ENCODE data around the gene KBTBD4. TPM values are rescaled to one million over a fixed set of nuclear protein-coding genes. Genes with fewer than 3 reads are reported as not detected.

The KBTBD4 gene
- total and polyA plus RNA-seq, 2 of the 8 experiments (the other 6 are each of a cell fraction or from before 2014, with no cell fraction given): 12.0 to 19.5 TPM

GRCh38 chr11:47523490-47524225 lies 55.1 kb downstream of the KBTBD4 start:
- Histone ChIP-seq H3K4me3 (ENCODE audit: extremely low read depth in 1 of 4, insufficient read depth in 2 of 4, low read depth in 3 of 4, low read length in 4 of 4) (no peak overlapping the region), H3K79me2 (ENCODE audit: control insufficient read depth in 1 of 2, insufficient read depth in 2 of 2, low read length in 2 of 2) (peaks cover 21 to 99% of the 10 kb centered on the region in 2 experiments), H2BK120ac (replicated peaks; ENCODE audit: low read depth, low read length) (no peak overlapping the region), H4K20me1 (replicated peaks in 1 of 2; ENCODE audit: control insufficient read depth in 1 of 2, insufficient read depth in 2 of 2, low read length in 2 of 2) (peaks cover 31 to 41% of the 10 kb centered on the region in 2 experiments), H3K4ac (replicated peaks; ENCODE audit: insufficient read length, low read depth, low read length) (no peak overlapping the region), H4K5ac (ENCODE audit: insufficient read length, low read depth, low read length) (no peak overlapping the region), H3K14ac (ENCODE audit: insufficient read length) (no peak overlapping the region), H3K27ac (ENCODE audit: low read depth, low read length) (no peak overlapping the region), H3K9me3 (ENCODE audit: insufficient read depth in 2 of 2, low read depth in 1 of 2, low read length in 1 of 2) (no peaks in the 10 kb centered on the region), H3K9ac (replicated peaks in 1 of 4; ENCODE audit: extremely low read depth in 1 of 4, low read depth in 3 of 4, low read length in 3 of 4) (peak overlapping the region in 1 of 4 experiments; percentile 4; a peak in 2 of 7 replicates), H2BK15ac (ENCODE audit: low read length) (no peak overlapping the region), H4K8ac (ENCODE audit: extremely low read depth, insufficient read depth, low read length) (no peak overlapping the region), H3K18ac (ENCODE audit: extremely low read depth, low read length) (no peak overlapping the region), H3K4me2 (ENCODE audit: insufficient read depth in 1 of 2, low read depth in 2 of 2, low read length in 2 of 2) (peak overlapping the region; percentile 38 to 41; a peak in 2 of 4 replicates), H3K79me1 (ENCODE audit: low read depth, low read length) (peaks cover 7% of the 10 kb centered on the region), H2AFZ (ENCODE audit: low read length) (no peak overlapping the region), H3K23me2 (ENCODE audit: low read depth, low read length) (no peaks in the 10 kb centered on the region), H2BK12ac (ENCODE audit: low read depth, low read length) (no peak overlapping the region), H2AK5ac (ENCODE audit: low read depth, low read length) (no peak overlapping the region; the same call in 1 of the 2 replicates), H3K4me1 (replicated peaks in 1 of 4; ENCODE audit: control insufficient read depth in 3 of 4, insufficient read depth in 4 of 4, low read length in 3 of 4) (peaks cover 0 to 16% (median 13%) of the 10 kb centered on the region in 4 experiments; a peak in 5 of 7 replicates), H3K23ac (ENCODE audit: insufficient read length) (no peak overlapping the region), H2BK20ac (ENCODE audit: low read length) (no peak overlapping the region), H3K56ac (replicated peaks; ENCODE audit: insufficient read length, low read depth, low read length) (no peak overlapping the region), H4K91ac (replicated peaks; ENCODE audit: insufficient read length, low read length) (no peak overlapping the region), H3K27me3 (replicated peaks in 1 of 4; ENCODE audit: control insufficient read depth in 3 of 4, extremely low read depth in 1 of 4, insufficient read depth in 3 of 4, low read length in 3 of 4) (no peaks in the 10 kb centered on the region), H3K36me3 (ENCODE audit: control insufficient read depth in 2 of 4, insufficient read depth in 4 of 4, low read length in 3 of 4) (no peaks in the 10 kb centered on the region; a peak in 1 of 8 replicates), H2BK5ac (ENCODE audit: low read depth, low read length) (peak overlapping the region; percentile 55; the same call in 1 of the 2 replicates)
- ChIA-PET POLR2A (ENCODE audit: partially characterized antibody) (interaction anchor here (1.0 kb wide), 1 partner anchor 11 kb away, joined by 4 read pairs; no protein-coding TSS in a partner anchor), CTCF (ENCODE audit: partially characterized antibody) (interaction anchor here (0.6 to 1.5 kb wide), 3 partner anchors 15 to 92 kb away, joined by 3 to 4 read pairs (median 3); no protein-coding TSS in a partner anchor)
- 58% methylated on average over 3 of the region's 3 CpGs; no CpG with 5 or more reads in 1 of the 2 experiments for WGBS, 2 experiments (ENCODE audit: extremely low coverage in 1 of 2, insufficient coverage in 1 of 2, insufficient read length in 1 of 2, insufficient replicate concordance in 2 of 2, low coverage in 1 of 2, low lambda C conversion rate in 2 of 2, missing lambda C conversion rate in 1 of 2)
- no peak for TF ChIP-seq KDM1A (IDR thresholded peaks at IDR 0.05; ENCODE audit: borderline replicate concordance, low read length)
- peak; percentile 47; the same call in 1 of the 2 replicates for TF ChIP-seq JUND (IDR thresholded peaks at IDR 0.05; ENCODE audit: low read length)
- no peak for DNase-seq (ENCODE audit: low read depth in 1 of 2, low spot score in 2 of 2)
- FAIRE-seq: no peak
